HPDE6-E6E7 (cell line): ENCODE results near the gene OSBPL5.

ENCODE experiments used
- DNase-seq: peaks from one replicate; pipeline ENCODE4 v3.0.0; 2011; ENCODE audit warnings: missing footprints; ENCODE audit errors: extremely low spot score

The OSBPL5 gene

GRCh38 chr11:3148990-3149851 lies 15.9 kb downstream of the OSBPL5 start:
- DNase-seq: no peak

GRCh38 chr11:3148255-3148989 lies 16.7 kb downstream of the OSBPL5 start:
- DNase-seq: no peak

- DNase-seq: no peak
Measured at GRCh38 chr11:3147626-3148025, 17.5 kb downstream of the OSBPL5 start.

GRCh38 chr11:3147257-3147619 lies 17.9 kb downstream of the OSBPL5 start:
- no peak for DNase-seq

- peak; percentile 26 for DNase-seq
Measured at GRCh38 chr11:3146612-3147256, 18.4 kb downstream of the OSBPL5 start.

GRCh38 chr11:3145206-3145520 lies 19.9 kb downstream of the OSBPL5 start:
- no peak for DNase-seq

- DNase-seq: no peak
Measured at GRCh38 chr11:3144296-3145205, 20.6 kb downstream of the OSBPL5 start.

DNA sequence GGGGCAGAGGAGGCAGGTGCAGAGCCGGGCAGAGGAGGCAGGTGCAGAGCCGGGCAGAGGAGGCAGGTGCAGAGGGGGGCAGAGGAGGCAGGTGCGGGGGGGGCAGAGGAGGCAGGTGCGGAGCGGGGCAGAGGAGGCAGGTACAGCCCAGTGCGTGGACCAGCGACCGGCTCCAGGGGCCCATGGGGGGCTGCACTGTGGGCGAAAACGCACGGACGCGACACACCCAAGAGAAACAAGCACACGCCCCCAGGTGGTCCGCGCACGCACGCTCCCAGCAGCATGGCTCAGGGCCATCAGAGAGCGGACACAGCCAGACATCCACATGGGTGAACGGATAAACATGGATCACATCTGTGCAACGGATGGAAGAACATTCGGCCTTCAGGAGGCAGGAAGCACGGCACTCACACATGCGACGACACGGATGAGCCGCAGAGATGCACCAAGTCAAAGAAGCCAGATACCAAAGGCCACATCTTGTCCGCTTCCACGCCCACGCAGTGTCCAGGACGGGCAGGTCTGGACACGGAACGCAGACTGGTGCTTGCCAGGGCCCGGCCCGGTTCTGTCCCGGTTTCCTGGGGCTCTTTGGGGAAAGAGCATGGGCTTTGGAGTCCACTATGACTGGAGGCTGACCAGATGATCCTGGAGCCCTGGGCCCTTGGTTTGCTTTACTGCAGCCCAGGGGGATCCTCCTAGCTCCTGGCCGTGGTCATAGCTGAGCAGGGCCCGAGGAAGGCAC lies 21.8 kb downstream of the OSBPL5 start:
- no peak for DNase-seq

GRCh38 chr11:3140291-3140603 lies 24.9 kb downstream of the OSBPL5 start:
- DNase-seq: no peak

- DNase-seq: no peak
Measured at GRCh38 chr11:3139481-3140290, 25.4 kb downstream of the OSBPL5 start.

GRCh38 chr11:3139086-3139440 lies 26.0 kb downstream of the OSBPL5 start:
- no peak for DNase-seq

DNA sequence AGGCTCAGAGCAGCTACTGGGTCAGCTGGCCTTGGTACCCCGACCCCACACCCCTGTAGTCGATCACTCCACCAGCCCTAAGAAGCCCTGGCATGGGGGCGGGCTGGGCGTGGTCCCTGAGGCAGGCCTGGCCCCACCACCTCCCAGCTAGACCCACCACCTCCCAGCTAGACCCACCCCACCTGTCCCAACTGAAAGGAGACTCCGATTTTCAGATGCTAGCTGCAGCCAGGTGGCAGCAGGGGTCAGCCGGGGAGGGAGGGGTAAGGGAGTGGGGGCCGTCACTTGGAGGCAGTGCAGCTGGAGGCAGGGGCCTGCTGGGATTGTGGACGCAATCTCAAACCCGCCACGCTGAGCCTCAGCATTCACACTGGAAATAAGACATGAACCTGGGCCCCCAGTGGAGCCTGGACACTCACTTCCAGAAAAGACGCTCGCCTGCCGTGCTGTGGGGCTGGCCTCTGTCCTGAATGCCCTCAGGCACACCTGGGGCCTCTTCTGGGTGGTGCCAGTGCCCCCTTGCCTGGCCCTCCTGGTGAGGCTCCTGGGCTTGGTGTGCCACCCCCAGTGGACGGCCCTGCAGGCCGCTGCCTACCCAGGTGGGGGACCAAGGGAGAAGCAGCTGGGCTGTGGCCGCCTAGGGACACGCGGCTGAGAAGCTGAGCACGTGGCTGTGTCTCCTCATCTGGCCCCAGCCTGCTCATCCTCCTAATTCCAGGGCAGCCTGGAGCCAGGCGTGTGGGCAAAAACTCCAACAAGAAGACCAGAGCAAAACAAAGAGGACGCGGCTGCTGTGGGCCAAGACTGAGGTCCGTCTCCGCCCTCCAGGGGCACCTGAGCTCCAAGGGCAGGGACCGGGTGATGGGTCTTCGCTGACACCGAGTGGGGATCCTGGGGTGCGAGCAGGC lies 26.7 kb downstream of the OSBPL5 start:
- DNase-seq: no peak

DNA sequence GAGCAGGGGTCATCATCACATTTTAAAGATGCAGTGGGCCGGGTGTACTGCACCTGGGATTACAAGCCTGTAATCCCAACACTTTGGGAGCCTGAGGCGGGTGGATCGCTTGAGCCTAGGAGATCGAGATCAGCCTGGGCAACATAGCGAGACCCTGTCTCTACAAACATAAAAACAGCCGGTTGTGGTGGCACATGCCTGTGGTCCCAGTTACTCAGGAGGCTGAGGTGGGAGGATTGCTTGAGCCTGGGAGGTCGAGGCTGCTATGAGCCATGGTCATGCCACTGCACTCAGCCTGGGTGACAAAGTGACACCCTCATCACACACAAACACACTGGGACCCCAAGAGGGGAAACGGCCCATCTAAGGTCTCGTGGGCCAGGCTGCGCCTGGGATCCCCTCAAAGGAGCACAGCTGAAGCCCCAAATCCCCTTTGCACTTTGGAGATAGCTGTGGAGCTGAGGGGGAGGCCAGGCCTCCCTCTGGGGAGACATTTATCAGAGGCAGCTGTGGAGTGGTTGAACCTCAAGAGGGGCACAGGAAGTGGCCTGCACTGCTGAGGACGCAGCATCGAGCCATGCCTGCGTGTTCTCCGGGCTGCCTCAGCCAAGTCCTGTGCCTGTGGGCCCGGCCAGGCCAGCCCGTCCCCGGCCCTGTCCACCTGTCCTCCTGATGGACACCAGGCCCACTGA lies 27.5 kb downstream of the OSBPL5 start:
- DNase-seq: no peak

DNA sequence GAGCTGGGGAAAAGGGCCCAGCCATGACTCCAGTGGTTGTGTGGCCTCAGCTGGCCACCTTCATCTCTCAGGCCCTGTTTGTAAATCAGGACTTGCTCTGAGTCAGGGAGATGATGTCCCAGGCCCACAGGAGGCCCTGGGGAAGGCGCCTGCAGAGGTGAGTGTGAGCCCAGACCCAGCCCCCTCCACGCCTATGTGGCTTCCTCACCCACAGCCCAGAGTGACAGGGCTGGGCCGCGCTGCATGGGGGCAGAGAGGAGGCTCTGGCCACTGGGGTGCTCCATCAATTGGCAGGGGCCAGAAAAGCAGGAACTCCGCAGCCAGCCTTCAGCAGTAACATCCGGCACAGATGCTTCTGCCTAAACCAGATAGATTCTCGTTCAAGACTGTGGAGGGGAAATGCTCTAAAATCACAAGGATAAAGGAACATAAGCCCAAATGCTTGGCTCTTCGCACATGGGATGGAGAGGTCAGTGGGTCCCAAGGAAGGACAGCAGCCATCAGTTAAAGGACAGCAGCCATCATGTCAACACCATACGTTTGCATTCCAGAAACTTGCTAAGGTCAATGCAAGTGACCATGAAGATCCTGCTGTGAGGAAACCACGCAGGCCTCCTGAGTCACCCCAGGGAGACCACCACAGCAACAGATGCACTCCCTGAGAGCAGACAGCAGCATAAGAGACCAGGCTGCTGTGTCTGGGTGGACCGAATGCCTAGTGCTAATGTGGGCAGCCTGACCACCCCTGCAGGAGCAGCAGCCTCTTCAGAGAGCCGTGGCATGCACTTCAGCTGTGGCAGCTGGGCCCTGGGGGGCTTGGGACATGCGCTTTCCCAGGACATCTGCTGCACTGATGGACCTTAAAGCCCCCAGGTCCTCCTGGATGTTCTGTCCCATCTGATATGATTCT lies 28.3 kb downstream of the OSBPL5 start:
- DNase-seq: no peak

DNA sequence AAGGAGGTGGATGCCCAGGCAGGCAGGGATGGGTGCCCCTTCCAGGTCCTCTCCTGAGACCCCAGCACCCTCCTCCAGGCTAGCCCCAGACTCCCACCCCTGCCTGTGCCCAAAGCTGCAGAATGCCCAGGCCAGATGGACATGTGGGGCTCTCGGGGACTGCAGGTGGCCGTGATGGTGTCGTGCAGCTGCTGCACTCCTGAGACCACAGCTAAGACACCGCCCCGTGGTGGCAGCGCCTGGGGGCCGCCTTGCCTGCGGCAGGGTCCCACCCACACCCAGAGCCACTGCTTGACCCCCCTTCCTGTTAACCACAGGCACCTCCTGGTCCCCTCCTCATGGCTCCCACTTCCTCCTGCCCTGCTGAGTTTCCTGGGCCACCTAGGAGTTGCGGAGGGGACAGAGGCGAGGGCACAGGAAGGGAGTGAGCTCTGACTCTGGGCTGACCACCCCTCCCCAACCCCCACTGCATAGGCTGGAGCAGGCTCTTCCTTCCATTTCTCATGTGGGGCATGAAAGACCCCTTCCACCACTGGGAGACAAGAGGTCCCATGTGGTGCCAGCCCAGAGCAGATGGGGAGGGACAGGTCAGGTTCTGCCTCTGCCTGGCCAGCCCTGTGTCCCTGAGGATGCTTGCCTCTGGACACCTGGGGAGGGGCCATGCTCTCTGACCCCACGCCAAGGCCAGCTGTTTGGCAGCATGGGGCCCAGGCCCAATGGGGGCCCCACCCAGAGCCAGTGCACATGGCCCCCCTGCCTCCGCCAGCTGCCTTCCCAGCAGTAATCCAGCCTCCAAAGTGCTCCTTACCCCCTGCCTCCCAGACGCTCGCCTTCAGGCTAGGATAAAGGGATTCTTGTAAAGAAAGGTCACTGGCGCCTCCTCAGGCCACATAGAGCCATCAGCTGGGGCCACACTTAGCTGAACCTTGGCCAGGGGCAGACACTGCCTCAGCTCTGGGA lies 29.3 kb downstream of the OSBPL5 start:
- no peak for DNase-seq

- no peak for DNase-seq
Measured at GRCh38 chr11:3134651-3135480, 30.2 kb downstream of the OSBPL5 start.
